SK-N-SH (cell line): ENCODE data around the gene PAX2. TPM values are rescaled to one million over a fixed set of nuclear protein-coding genes. Genes with fewer than 3 reads are reported as not detected.
A peak's percentile ranks its signal among the peaks of the same experiment; 100 is the strongest.

Experiments
- CTCF ChIA-PET: fragments of 300-600, 350-600 bp; formaldehyde crosslinking; extraction: SDS; loops from one replicate; lab custom pipeline; 2021; lab: Yijun Ruan, JAX
- POLR2A ChIA-PET: fragments of 350-600 bp; sonication (Branson Sonifier 250); formaldehyde crosslinking; extraction: SDS; loops from one replicate; lab custom pipeline; 2020; ENCODE audit warnings: antibody characterized with exemption, inconsistent platforms; lab: Yijun Ruan, JAX
- DNase-seq: peaks from one replicate; pipeline ENCODE4 v3.0.0; 2012
- H2AFZ ChIP-seq: fragments of 200-600 bp; sonication (generic); 2 replicates; pipeline ENCODE4 v1.8.1; 2016; ENCODE audit warnings: antibody characterized with exemption, mild to moderate bottlenecking, low read depth
- H3F3A ChIP-seq: fragments of 200-600 bp; sonication (generic); replicated peaks from 2 replicates; pipeline ENCODE3; 2016; ENCODE audit warnings: antibody characterized with exemption, mild to moderate bottlenecking; ENCODE audit not compliant: insufficient read depth
- H3K27ac ChIP-seq, 2 experiments: fragments of 200-500 bp in 1 of 2; fragments of 200-600 bp in 1 of 2; sonication (Bioruptor generic) in 1 of 2; sonication (generic), shearing (Covaris generic) in 1 of 2; 2 replicates each; pipeline versions ENCODE4 v1.5.1 to v1.6.1; 2014 to 2016; ENCODE audit warnings: low read depth in 2 of 2, inconsistent platforms in 1 of 2, low read length in 1 of 2, mild to moderate bottlenecking in 1 of 2, mixed read lengths in 1 of 2
- H3K27me3 ChIP-seq: fragments of 200-600 bp; sonication (generic), shearing (Covaris generic); 2 replicates; pipeline ENCODE4 v1.6.1; 2016; ENCODE audit warnings: mixed run types; ENCODE audit not compliant: insufficient read depth
- H3K36me3 ChIP-seq, 2 experiments: fragments of 200-500 bp in 1 of 2; fragments of 200-600 bp in 1 of 2; sonication (Bioruptor generic) in 1 of 2; sonication (generic) in 1 of 2; replicated peaks in 1 of 2; 2 replicates each; pipeline versions ENCODE3 to v1.5.1; 2014 to 2016; ENCODE audit warnings: low read length in 1 of 2, mild to moderate bottlenecking in 1 of 2; ENCODE audit not compliant: insufficient read depth in 2 of 2, control insufficient read depth in 1 of 2
- H3K4me1 ChIP-seq, 2 experiments: fragments of 200-500 bp in 1 of 2; fragments of 200-600 bp in 1 of 2; sonication (Bioruptor generic) in 1 of 2; sonication (generic), shearing (Covaris generic) in 1 of 2; 2 replicates each; pipeline versions ENCODE4 v1.5.1 to v1.6.1; 2014 to 2016; ENCODE audit warnings: low read depth in 1 of 2, low read length in 1 of 2, mixed run types in 1 of 2; ENCODE audit not compliant: insufficient read depth in 2 of 2, control insufficient read depth in 1 of 2
- H3K4me2 ChIP-seq: fragments of 200-600 bp; sonication (generic), shearing (Covaris generic); 2 replicates; pipeline ENCODE4 v1.6.1; 2017; ENCODE audit warnings: mixed run types
- H3K4me3 ChIP-seq, 2 experiments: fragments of 200-500 bp in 1 of 2; fragments of 200-600 bp in 1 of 2; sonication (Bioruptor generic) in 1 of 2; sonication (generic), shearing (Covaris generic) in 1 of 2; 2 replicates each; pipeline versions ENCODE4 v1.5.1 to v1.8.1; 2014 to 2016; ENCODE audit warnings: low read depth in 2 of 2, inconsistent platforms in 1 of 2, low read length in 1 of 2, mild to moderate bottlenecking in 1 of 2, mixed read lengths in 1 of 2, moderate library complexity in 1 of 2
- H3K79me2 ChIP-seq: fragments of 200-600 bp; sonication (generic); 2 replicates; pipeline ENCODE4 v1.8.1; 2017; ENCODE audit warnings: mild to moderate bottlenecking; ENCODE audit not compliant: insufficient read depth
- H3K9ac ChIP-seq: fragments of 200-600 bp; sonication (generic); 2 replicates; pipeline ENCODE4 v1.6.1; 2017; ENCODE audit warnings: mixed run types
- H3K9me2 ChIP-seq: fragments of 200-600 bp; sonication (generic); 2 replicates; pipeline ENCODE4 v1.6.1; 2017; ENCODE audit warnings: mixed run types
- H3K9me3 ChIP-seq: fragments of 200-600 bp; sonication (generic); 2 replicates; pipeline ENCODE4 v1.6.1; 2017; ENCODE audit warnings: mixed run types, mild to moderate bottlenecking, moderate library complexity
- H4K20me1 ChIP-seq: fragments of 200-600 bp; sonication (generic); 2 replicates; pipeline ENCODE4 v1.6.1; 2017; ENCODE audit warnings: mild to moderate bottlenecking, mixed run types; ENCODE audit not compliant: insufficient read depth
- ELF1 ChIP-seq: IDR thresholded peaks from 2 replicates; pipeline ENCODE4 v1.4.0; 2012
- EZH2phosphoT487 ChIP-seq: fragments of 200-600 bp; sonication (generic); IDR thresholded peaks from 2 replicates; pipeline ENCODE4 v1.6.1; 2017; ENCODE audit warnings: low read depth, mixed run types, mild to moderate bottlenecking, antibody characterized with exemption, moderate library complexity, borderline replicate concordance
- FOXJ3 ChIP-seq: sonication (generic); formaldehyde crosslinking; IDR thresholded peaks from 2 replicates; pipeline ENCODE4 v1.5.1; 2020; ENCODE audit warnings: mild to moderate bottlenecking, missing genetic modification reagents
- FOXM1 ChIP-seq: IDR thresholded peaks from 2 replicates; pipeline ENCODE4 v1.4.0; 2012; ENCODE audit warnings: low read depth, mild to moderate bottlenecking
- GATA2 ChIP-seq: sonication (generic); formaldehyde crosslinking; IDR thresholded peaks from 2 replicates; pipeline ENCODE4 v1.5.0; 2020; ENCODE audit warnings: mild to moderate bottlenecking, missing genetic modification reagents
- JUND ChIP-seq: IDR thresholded peaks from 2 replicates; pipeline ENCODE4 v1.4.0; 2012
- MEF2A ChIP-seq: IDR thresholded peaks from 2 replicates; pipeline ENCODE4 v1.4.0; 2012; ENCODE audit warnings: low read depth, borderline replicate concordance
- MXI1 ChIP-seq: IDR thresholded peaks from 2 replicates; pipeline ENCODE4 v1.6.1; 2012; ENCODE audit warnings: mild to moderate bottlenecking, low read depth, low read length, improper control_type of control experiment
- NRF1 ChIP-seq: IDR thresholded peaks from 2 replicates; pipeline ENCODE4 v1.6.1; 2012; ENCODE audit warnings: low read depth, mild to moderate bottlenecking, low read length
- RFX5 ChIP-seq: IDR thresholded peaks from 2 replicates; pipeline ENCODE4 v1.6.1; 2012; ENCODE audit warnings: mild to moderate bottlenecking, improper control_type of control experiment, low read length
- RXRA ChIP-seq: IDR thresholded peaks from 2 replicates; pipeline ENCODE4 v1.4.0; 2012; ENCODE audit warnings: low read depth, mild to moderate bottlenecking, borderline replicate concordance
- SIN3A ChIP-seq: IDR thresholded peaks from 2 replicates; pipeline ENCODE4 v1.6.1; 2012; ENCODE audit warnings: low read depth, mild to moderate bottlenecking, low read length, moderate library complexity, borderline replicate concordance
- TCF12 ChIP-seq: IDR thresholded peaks from 2 replicates; pipeline ENCODE4 v1.4.0; 2012
- USF2 ChIP-seq: fragments of 150-350 bp; IDR thresholded peaks from 2 replicates; pipeline ENCODE4 v1.6.1; 2017; ENCODE audit warnings: antibody characterized with exemption, low read length, low read depth, borderline replicate concordance
- YY1 ChIP-seq: IDR thresholded peaks from 2 replicates; pipeline ENCODE4 v1.4.0; 2012; ENCODE audit warnings: low read depth, mild to moderate bottlenecking
- WGBS: methylation state at CpG from one replicate; pipeline ENCODE4 v1.1.6; 2017; ENCODE audit warnings: low lambda C conversion rate; 5-methylcytosine and 5-hydroxymethylcytosine counted together
- polyA plus RNA-seq, 3 experiments: library from polyadenylated mRNA; depleted of rRNA; stranded (reverse); fragments of >200 nt; gene quantifications; 2 replicates each; pipeline ENCODE4 v1.2.3, GENCODE V29; 2012
- TF ChIP-seq, protein P1 (sequence below): IDR thresholded peaks from 2 replicates; pipeline ENCODE4 v1.4.0; 2012; ENCODE audit warnings: low read depth, borderline replicate concordance
- TF ChIP-seq, protein P2 (sequence below): fragments of 200-600 bp; sonication (generic); IDR thresholded peaks from 2 replicates; pipeline ENCODE4 v1.6.1; 2017; ENCODE audit warnings: antibody characterized with exemption, mild to moderate bottlenecking, moderate library complexity
- TF ChIP-seq, protein P3 (sequence below): IDR thresholded peaks from 2 replicates; pipeline ENCODE4 v1.4.0; 2012; ENCODE audit warnings: low read depth, borderline replicate concordance

The PAX2 gene
- polyA plus RNA-seq, 1 of the 3 experiments (the other 2 are of a cell fraction): not detected

GRCh38 chr10:100767422-100767775, 22.0 kb downstream of the PAX2 start:
- no peaks in the 10 kb centered on the region for H3K9me3 ChIP-seq
- ChIA-PET CTCF (interaction anchor here (0.8 to 7.4 kb wide), 18 partner anchors 10 to 238 kb away, joined by 3 to 65 read pairs (median 5); partner anchors contain the start of gene PAX2), POLR2A (interaction anchor here (0.7 to 2.6 kb wide), 2 partner anchors 40 to 111 kb away, joined by 3 to 8 read pairs; no protein-coding TSS in a partner anchor)
- H3F3A ChIP-seq: no peaks in the 10 kb centered on the region
- WGBS: 51% methylated on average over 5 of the region's 5 CpGs
- H2AFZ ChIP-seq: no peak overlapping the region
- H3K27ac ChIP-seq: peak overlapping the region in 1 of 2 experiments; percentile 97; a peak in 2 of 4 replicates
- H3K36me3 ChIP-seq: no peaks in the 10 kb centered on the region
- H3K27me3 ChIP-seq: peaks cover 36% of the 10 kb centered on the region
- no peaks in the 10 kb centered on the region for H3K79me2 ChIP-seq
- no peak for DNase-seq
- H3K9ac ChIP-seq: no peak overlapping the region
- no peaks in the 10 kb centered on the region for H3K9me2 ChIP-seq
- no peaks in the 10 kb centered on the region for H4K20me1 ChIP-seq
- TF ChIP-seq, protein P1, sequence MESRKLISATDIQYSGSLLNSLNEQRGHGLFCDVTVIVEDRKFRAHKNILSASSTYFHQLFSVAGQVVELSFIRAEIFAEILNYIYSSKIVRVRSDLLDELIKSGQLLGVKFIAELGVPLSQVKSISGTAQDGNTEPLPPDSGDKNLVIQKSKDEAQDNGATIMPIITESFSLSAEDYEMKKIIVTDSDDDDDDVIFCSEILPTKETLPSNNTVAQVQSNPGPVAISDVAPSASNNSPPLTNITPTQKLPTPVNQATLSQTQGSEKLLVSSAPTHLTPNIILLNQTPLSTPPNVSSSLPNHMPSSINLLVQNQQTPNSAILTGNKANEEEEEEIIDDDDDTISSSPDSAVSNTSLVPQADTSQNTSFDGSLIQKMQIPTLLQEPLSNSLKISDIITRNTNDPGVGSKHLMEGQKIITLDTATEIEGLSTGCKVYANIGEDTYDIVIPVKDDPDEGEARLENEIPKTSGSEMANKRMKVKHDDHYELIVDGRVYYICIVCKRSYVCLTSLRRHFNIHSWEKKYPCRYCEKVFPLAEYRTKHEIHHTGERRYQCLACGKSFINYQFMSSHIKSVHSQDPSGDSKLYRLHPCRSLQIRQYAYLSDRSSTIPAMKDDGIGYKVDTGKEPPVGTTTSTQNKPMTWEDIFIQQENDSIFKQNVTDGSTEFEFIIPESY: no peak
- TF ChIP-seq MXI1: peak; percentile 1; the same call in 1 of the 2 replicates
- TF ChIP-seq RFX5: 0 out of 2 replicates have a peak, but pooled peaks have one; percentile 28
- no peak overlapping the region for H3K4me2 ChIP-seq
- H3K4me1 ChIP-seq: peaks cover 0 to 35% of the 10 kb centered on the region in 2 experiments; a peak in 2 of 4 replicates
- no peak overlapping the region for H3K4me3 ChIP-seq

DNA sequence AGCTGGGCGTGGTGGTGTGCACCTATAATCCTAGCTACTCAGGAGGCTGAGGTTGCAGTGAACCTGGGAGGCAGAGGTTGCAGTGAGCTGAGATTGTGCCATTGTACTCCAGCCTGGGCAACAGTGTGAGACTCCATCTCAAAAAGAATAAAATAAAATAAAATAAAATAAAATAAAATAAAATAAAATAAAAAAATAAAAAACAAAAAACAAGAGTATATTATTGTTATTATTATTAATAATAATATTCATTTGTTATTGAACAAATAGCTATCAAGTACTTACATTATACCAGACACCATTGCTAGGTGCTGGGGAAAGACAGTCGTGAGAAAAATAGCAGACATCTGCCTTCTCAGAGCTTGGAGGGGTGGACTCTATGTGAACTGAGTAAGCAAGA, 24.1 kb downstream of the PAX2 start:
- no peak overlapping the region for H3K9ac ChIP-seq
- 59% methylated on average over 2 of the region's 2 CpGs for WGBS
- TF ChIP-seq MEF2A (no peak), MXI1 (no peak), RXRA (no peak), EZH2phosphoT487 (no peak), ELF1 (no peak), FOXJ3 (CRISPR knock-in tag) (no peak), USF2 (no peak), TCF12 (no peak), NRF1 (no peak), JUND (no peak), GATA2 (CRISPR knock-in tag) (no peak), FOXM1 (no peak), YY1 (no peak), SIN3A (no peak)
- TF ChIP-seq, protein P1: no peak
- TF ChIP-seq, protein P2, sequence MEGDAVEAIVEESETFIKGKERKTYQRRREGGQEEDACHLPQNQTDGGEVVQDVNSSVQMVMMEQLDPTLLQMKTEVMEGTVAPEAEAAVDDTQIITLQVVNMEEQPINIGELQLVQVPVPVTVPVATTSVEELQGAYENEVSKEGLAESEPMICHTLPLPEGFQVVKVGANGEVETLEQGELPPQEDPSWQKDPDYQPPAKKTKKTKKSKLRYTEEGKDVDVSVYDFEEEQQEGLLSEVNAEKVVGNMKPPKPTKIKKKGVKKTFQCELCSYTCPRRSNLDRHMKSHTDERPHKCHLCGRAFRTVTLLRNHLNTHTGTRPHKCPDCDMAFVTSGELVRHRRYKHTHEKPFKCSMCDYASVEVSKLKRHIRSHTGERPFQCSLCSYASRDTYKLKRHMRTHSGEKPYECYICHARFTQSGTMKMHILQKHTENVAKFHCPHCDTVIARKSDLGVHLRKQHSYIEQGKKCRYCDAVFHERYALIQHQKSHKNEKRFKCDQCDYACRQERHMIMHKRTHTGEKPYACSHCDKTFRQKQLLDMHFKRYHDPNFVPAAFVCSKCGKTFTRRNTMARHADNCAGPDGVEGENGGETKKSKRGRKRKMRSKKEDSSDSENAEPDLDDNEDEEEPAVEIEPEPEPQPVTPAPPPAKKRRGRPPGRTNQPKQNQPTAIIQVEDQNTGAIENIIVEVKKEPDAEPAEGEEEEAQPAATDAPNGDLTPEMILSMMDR: no peak
- TF ChIP-seq, protein P3, sequence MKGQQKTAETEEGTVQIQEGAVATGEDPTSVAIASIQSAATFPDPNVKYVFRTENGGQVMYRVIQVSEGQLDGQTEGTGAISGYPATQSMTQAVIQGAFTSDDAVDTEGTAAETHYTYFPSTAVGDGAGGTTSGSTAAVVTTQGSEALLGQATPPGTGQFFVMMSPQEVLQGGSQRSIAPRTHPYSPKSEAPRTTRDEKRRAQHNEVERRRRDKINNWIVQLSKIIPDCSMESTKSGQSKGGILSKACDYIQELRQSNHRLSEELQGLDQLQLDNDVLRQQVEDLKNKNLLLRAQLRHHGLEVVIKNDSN: no peak
- DNase-seq: no peak
- H3F3A ChIP-seq: no peaks in the 10 kb centered on the region
- no peaks in the 10 kb centered on the region for H3K9me3 ChIP-seq
- peaks cover 0 to 35% of the 10 kb centered on the region in 2 experiments; a peak in 2 of 4 replicates for H3K4me1 ChIP-seq
- H3K4me3 ChIP-seq: no peak overlapping the region
- POLR2A ChIA-PET: no interaction called here
- peaks cover 32% of the 10 kb centered on the region for H3K27me3 ChIP-seq
- no peaks in the 10 kb centered on the region for H4K20me1 ChIP-seq
- no peak overlapping the region for H3K4me2 ChIP-seq
- no peaks in the 10 kb centered on the region for H3K36me3 ChIP-seq
- no peak overlapping the region for H2AFZ ChIP-seq
- no peaks in the 10 kb centered on the region for H3K79me2 ChIP-seq
- CTCF ChIA-PET: interaction anchor here (1.3 to 7.4 kb wide), 3 partner anchors 10 to 56 kb away, joined by 3 to 65 read pairs (median 4); partner anchors contain the start of gene PAX2
- no peak overlapping the region; a peak in 1 of 4 replicates for H3K27ac ChIP-seq
- no peaks in the 10 kb centered on the region for H3K9me2 ChIP-seq
